HG03432 (cell line): Measurements from ENCODE around the gene ZSCAN23.
"Not testable (repeated sequence)": the region's sequence is repeated elsewhere in the genome, so short reads cannot be mapped to it uniquely, and the experiment has no call there.

Source experiments
- ATAC-seq: cut with Tn5 transposase; IDR thresholded peaks from one replicate; pipeline ENCODE4 v1.9.1; 2021; ENCODE audit warnings: mild to moderate bottlenecking, moderate library complexity; ENCODE audit not compliant: unreplicated experiment

The ZSCAN23 gene

GRCh38 chr6:28443112-28443773, at the start of gene ZSCAN23:
ZSCAN23 (minus strand) TSS chr6:28443491; CDS start chr6:28436266, 7,225 bp downstream.
- peak; percentile 93 for ATAC-seq

- no peak for ATAC-seq
These were observed 48.7 kb upstream of the ZSCAN23 start for GRCh38 chr6:28491984-28492317.

- ATAC-seq: peak; percentile 24
These were observed 47.1 kb upstream of the ZSCAN23 start for GRCh38 chr6:28490205-28490890.

- peak; percentile 76 for ATAC-seq
These were observed 46.3 kb upstream of the ZSCAN23 start for GRCh38 chr6:28489366-28490204.

GRCh38 chr6:28488916-28489365, 45.6 kb upstream of the ZSCAN23 start:
- ATAC-seq: no peak

- ATAC-seq: no peak
These were observed 43.9 kb upstream of the ZSCAN23 start for GRCh38 chr6:28486988-28487742.

- ATAC-seq: no peak
These were observed 43.2 kb upstream of the ZSCAN23 start for GRCh38 chr6:28486533-28486932.

- no peak for ATAC-seq
These were observed 42.2 kb upstream of the ZSCAN23 start for GRCh38 chr6:28485482-28485881.

GRCh38 chr6:28480253-28480932, 37.1 kb upstream of the ZSCAN23 start:
- ATAC-seq: no peak

- ATAC-seq: no peak
These were observed 35.2 kb upstream of the ZSCAN23 start for GRCh38 chr6:28478518-28478917.

GRCh38 chr6:28474441-28475219, 31.3 kb upstream of the ZSCAN23 start:
- ATAC-seq: no peak

- not testable (repeated sequence) for ATAC-seq
These were observed 26.0 kb upstream of the ZSCAN23 start for GRCh38 chr6:28469153-28469745.

- no peak for ATAC-seq
These were observed 24.8 kb upstream of the ZSCAN23 start for GRCh38 chr6:28468056-28468455.

- ATAC-seq: no peak
These were observed 19.1 kb upstream of the ZSCAN23 start for GRCh38 chr6:28462401-28462800.

GRCh38 chr6:28458568-28458967, 15.3 kb upstream of the ZSCAN23 start:
- no peak for ATAC-seq

- no peak for ATAC-seq
These were observed 5.8 kb upstream of the ZSCAN23 start for GRCh38 chr6:28449056-28449455.

- not testable (repeated sequence) for ATAC-seq
These were observed 4.2 kb upstream of the ZSCAN23 start for GRCh38 chr6:28447512-28447906.

- ATAC-seq: no peak
These were observed 3.7 kb upstream of the ZSCAN23 start for GRCh38 chr6:28446818-28447511.

- not testable (repeated sequence) for ATAC-seq
These were observed 1.5 kb upstream of the ZSCAN23 start for GRCh38 chr6:28444759-28445158.
